ENCODE measurements around the gene COX20. TPM values are rescaled to one million over a fixed set of nuclear protein-coding genes. Genes with fewer than 3 reads are reported as not detected.

The COX20 gene
- total and polyA plus RNA-seq, 2 of the 8 experiments (the other 6 are each of a cell fraction or from before 2014, with no cell fraction given), result 17.5 to 28.8 TPM

- TF ChIP-seq, protein P1, sequence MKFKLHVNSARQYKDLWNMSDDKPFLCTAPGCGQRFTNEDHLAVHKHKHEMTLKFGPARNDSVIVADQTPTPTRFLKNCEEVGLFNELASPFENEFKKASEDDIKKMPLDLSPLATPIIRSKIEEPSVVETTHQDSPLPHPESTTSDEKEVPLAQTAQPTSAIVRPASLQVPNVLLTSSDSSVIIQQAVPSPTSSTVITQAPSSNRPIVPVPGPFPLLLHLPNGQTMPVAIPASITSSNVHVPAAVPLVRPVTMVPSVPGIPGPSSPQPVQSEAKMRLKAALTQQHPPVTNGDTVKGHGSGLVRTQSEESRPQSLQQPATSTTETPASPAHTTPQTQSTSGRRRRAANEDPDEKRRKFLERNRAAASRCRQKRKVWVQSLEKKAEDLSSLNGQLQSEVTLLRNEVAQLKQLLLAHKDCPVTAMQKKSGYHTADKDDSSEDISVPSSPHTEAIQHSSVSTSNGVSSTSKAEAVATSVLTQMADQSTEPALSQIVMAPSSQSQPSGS (IDR thresholded peaks at IDR 0.05; ENCODE audit: low read length), result no peak
- no peak for TF ChIP-seq EZH2 (IDR thresholded peaks at IDR 0.05; ENCODE audit: low read depth, low read length, severe bottlenecking)
- TF ChIP-seq SP1 (IDR thresholded peaks at IDR 0.05; ENCODE audit: low read depth, low read length), result no peak
- no peak for TF ChIP-seq CREB1 (IDR thresholded peaks at IDR 0.05)
- no peak for TF ChIP-seq JUND (IDR thresholded peaks at IDR 0.05; ENCODE audit: low read length)
- no peak for TF ChIP-seq CBX8 (IDR thresholded peaks at IDR 0.05; ENCODE audit: borderline replicate concordance, low read depth, low read length)
- TF ChIP-seq RFX5 (IDR thresholded peaks at IDR 0.05; ENCODE audit: borderline replicate concordance, low read depth, low read length), result no peak
Observed at GRCh38 chr1:244826712-244827111, 8.7 kb upstream of the COX20 start (continued).

Data from H1 (cell line).